Measurements from ENCODE around the gene PTGFR.

PTGFR gene

DNA sequence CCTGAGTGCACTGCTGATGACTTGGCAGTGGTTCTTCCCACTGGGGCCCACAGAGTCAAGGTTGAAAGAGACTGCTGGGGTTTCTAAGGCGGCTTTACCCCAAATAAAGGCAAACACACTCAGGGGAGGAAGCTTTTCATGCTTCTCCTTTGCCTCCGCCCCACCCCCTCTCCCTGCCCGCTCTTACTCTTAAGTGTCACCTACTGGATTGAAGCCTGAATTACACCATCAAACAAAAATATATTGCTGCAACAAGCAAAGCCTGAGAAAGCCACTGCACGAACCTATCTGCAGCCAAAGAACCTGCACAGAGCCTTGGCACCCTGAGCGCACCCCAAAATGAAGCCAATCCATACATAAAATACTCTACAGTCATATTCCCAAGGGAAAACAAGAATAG lies 63.1 kb downstream of the PTGFR start:
- no peaks in the 10 kb centered on the region for H3K4me1 ChIP-seq (ENCODE audit: control insufficient read depth, insufficient read depth, low read length)
- no peaks in the 10 kb centered on the region for H3K36me3 ChIP-seq (ENCODE audit: control insufficient read depth, insufficient read depth, low read length)
- no peak overlapping the region for H3K4me3 ChIP-seq (ENCODE audit: low read depth, low read length)
- H3K9me3 ChIP-seq (ENCODE audit: control insufficient read depth, insufficient read depth, low read length), result peaks cover 3% of the 10 kb centered on the region
- no peaks in the 10 kb centered on the region for H3K27me3 ChIP-seq (ENCODE audit: control insufficient read depth, insufficient read depth, low read length)
- H3K9ac ChIP-seq (ENCODE audit: low read depth, low read length), result no peak overlapping the region

DNA sequence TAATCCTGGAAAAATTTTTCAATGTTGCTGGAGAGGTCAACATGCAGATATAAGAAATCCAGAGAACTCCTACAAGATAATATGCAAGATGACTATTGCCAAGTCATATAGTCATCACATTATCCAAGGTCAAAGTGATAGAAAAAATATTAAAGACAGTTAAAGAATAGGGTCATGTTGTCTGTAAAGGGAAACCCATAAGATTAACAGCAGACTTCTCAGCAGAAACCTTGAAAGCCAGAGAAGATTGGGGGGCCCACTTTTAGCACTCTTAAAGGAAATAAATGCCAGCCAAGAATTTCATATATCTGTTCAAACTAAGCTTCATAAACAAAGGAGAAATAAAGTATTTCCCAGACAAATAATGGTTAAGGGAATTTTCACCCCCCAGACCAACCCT lies 64.1 kb downstream of the PTGFR start:
- Histone ChIP-seq H3K36me3 (ENCODE audit: control insufficient read depth, insufficient read depth, low read length) (no peaks in the 10 kb centered on the region), H3K9me3 (ENCODE audit: control insufficient read depth, insufficient read depth, low read length) (peaks cover 3% of the 10 kb centered on the region), H3K4me1 (ENCODE audit: control insufficient read depth, insufficient read depth, low read length) (no peaks in the 10 kb centered on the region), H3K9ac (ENCODE audit: low read depth, low read length) (no peak overlapping the region), H3K27me3 (ENCODE audit: control insufficient read depth, insufficient read depth, low read length) (no peaks in the 10 kb centered on the region), H3K4me3 (ENCODE audit: low read depth, low read length) (no peak overlapping the region)

DNA sequence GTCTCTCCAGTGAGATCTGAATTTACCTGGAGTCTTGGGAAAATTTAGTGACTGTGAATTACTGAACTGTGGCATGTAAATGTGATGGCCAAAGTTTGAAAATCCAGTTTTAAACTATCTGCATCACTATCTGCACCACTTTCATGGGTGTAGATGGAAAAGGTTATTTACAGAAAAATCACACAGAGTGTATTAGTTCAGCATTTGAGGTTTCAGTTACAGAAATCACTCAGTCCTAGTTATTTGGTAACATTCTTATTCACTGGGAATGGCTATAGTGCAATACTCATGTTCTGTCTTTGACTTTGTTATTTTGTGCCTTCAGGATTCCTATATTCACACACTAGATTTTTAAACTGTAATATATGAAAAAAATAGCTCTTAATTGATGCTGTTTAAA lies 68.9 kb downstream of the PTGFR start:
- Histone ChIP-seq H3K4me3 (ENCODE audit: low read depth, low read length) (no peak overlapping the region), H3K36me3 (ENCODE audit: control insufficient read depth, insufficient read depth, low read length) (no peaks in the 10 kb centered on the region), H3K9ac (ENCODE audit: low read depth, low read length) (no peak overlapping the region), H3K27me3 (ENCODE audit: control insufficient read depth, insufficient read depth, low read length) (no peaks in the 10 kb centered on the region), H3K4me1 (ENCODE audit: control insufficient read depth, insufficient read depth, low read length) (no peaks in the 10 kb centered on the region), H3K9me3 (ENCODE audit: control insufficient read depth, insufficient read depth, low read length) (no peaks in the 10 kb centered on the region)

DNA sequence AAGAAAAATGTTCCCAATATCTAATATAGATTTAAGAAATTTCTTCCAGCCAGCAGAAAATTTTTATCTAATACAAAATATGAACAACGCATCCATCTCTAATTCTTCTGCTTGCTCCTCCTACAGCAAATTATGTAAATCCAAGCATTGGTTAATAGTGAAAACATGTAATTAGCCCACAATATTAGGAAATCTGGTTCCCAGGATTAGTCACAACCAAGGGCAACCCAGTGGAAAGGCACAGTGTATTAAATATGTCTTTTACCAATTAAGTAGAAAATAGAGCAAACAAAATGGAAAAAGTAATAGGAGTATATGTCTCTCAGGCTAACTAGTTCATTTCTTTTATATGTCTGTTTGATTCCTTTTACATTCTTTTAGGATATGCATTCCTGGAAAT lies 70.0 kb downstream of the PTGFR start:
- H3K4me3 ChIP-seq (ENCODE audit: low read depth, low read length), result no peak overlapping the region
- H3K4me1 ChIP-seq (ENCODE audit: control insufficient read depth, insufficient read depth, low read length), result no peaks in the 10 kb centered on the region
- no peaks in the 10 kb centered on the region for H3K9me3 ChIP-seq (ENCODE audit: control insufficient read depth, insufficient read depth, low read length)
- H3K27me3 ChIP-seq (ENCODE audit: control insufficient read depth, insufficient read depth, low read length), result no peaks in the 10 kb centered on the region
- no peak overlapping the region for H3K9ac ChIP-seq (ENCODE audit: low read depth, low read length)
- no peaks in the 10 kb centered on the region for H3K36me3 ChIP-seq (ENCODE audit: control insufficient read depth, insufficient read depth, low read length)

DNA sequence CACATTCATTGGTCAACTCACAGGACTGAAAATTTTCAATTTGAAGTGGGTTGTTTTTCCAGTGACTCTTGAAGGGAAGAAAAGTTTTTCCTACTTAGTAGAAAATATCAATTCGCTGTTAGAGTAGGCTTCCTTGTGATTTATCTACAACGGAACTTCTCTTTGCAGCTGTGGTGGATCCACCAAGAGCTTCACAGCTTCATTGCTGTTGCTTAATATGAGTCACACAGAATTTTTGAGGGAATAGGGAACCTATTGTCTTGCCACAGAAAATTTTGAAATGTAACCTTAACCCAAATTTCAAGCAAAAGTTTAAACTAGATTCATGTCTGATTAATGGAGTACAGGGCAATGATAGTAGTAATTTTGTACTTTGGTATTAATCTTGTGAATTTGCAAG lies 71.1 kb downstream of the PTGFR start:
- Histone ChIP-seq H3K36me3 (ENCODE audit: control insufficient read depth, insufficient read depth, low read length) (no peaks in the 10 kb centered on the region), H3K9me3 (ENCODE audit: control insufficient read depth, insufficient read depth, low read length) (no peaks in the 10 kb centered on the region), H3K27me3 (ENCODE audit: control insufficient read depth, insufficient read depth, low read length) (no peaks in the 10 kb centered on the region), H3K9ac (ENCODE audit: low read depth, low read length) (no peak overlapping the region), H3K4me1 (ENCODE audit: control insufficient read depth, insufficient read depth, low read length) (no peaks in the 10 kb centered on the region), H3K4me3 (ENCODE audit: low read depth, low read length) (no peak overlapping the region)

DNA sequence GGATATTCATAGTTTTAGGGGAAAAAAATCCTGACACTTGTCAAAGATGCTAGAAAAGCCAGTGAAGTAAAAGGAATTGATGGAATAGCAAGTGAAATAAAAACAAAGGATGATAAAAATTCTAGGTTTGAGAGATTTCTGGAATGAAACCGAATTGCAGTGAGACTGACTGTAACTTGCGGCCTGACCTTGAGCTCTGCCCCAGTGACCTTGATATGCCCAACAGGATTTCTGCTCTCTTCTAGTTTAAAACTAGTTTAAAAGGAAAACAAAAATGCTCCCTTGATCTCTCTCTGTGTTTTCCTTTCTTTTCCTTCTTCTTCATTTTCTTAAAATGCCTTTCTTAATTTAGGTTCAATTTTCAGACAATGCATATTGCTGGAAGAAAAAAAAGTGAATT lies 74.6 kb downstream of the PTGFR start:
- Histone ChIP-seq H3K4me3 (ENCODE audit: low read depth, low read length) (no peak overlapping the region), H3K4me1 (ENCODE audit: control insufficient read depth, insufficient read depth, low read length) (no peaks in the 10 kb centered on the region), H3K36me3 (ENCODE audit: control insufficient read depth, insufficient read depth, low read length) (no peaks in the 10 kb centered on the region), H3K27me3 (ENCODE audit: control insufficient read depth, insufficient read depth, low read length) (no peaks in the 10 kb centered on the region), H3K9ac (ENCODE audit: low read depth, low read length) (no peak overlapping the region), H3K9me3 (ENCODE audit: control insufficient read depth, insufficient read depth, low read length) (no peaks in the 10 kb centered on the region)

DNA sequence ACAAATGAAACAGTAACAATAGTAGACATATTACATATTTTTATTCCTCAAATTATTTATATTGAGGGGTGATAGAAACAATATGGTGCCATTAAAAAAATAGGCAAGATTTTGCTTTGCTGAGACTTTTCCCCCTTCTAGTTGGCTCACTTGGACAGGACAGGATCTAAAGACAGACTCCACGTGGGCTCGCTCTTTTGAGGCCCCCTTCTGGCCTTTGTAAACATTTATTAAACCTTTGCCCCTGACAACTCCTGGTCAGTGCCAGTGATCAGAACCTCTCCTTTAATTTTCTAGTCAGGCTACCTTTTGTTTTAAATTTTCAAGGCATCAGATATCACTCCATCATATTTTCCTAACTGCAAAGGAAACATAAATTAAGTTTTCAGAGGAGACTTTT lies 79.8 kb downstream of the PTGFR start:
- Histone ChIP-seq H3K4me3 (ENCODE audit: low read depth, low read length) (no peak overlapping the region), H3K9ac (ENCODE audit: low read depth, low read length) (no peak overlapping the region), H3K36me3 (ENCODE audit: control insufficient read depth, insufficient read depth, low read length) (no peaks in the 10 kb centered on the region), H3K27me3 (ENCODE audit: control insufficient read depth, insufficient read depth, low read length) (no peaks in the 10 kb centered on the region), H3K9me3 (ENCODE audit: control insufficient read depth, insufficient read depth, low read length) (no peaks in the 10 kb centered on the region), H3K4me1 (ENCODE audit: control insufficient read depth, insufficient read depth, low read length) (no peaks in the 10 kb centered on the region)

DNA sequence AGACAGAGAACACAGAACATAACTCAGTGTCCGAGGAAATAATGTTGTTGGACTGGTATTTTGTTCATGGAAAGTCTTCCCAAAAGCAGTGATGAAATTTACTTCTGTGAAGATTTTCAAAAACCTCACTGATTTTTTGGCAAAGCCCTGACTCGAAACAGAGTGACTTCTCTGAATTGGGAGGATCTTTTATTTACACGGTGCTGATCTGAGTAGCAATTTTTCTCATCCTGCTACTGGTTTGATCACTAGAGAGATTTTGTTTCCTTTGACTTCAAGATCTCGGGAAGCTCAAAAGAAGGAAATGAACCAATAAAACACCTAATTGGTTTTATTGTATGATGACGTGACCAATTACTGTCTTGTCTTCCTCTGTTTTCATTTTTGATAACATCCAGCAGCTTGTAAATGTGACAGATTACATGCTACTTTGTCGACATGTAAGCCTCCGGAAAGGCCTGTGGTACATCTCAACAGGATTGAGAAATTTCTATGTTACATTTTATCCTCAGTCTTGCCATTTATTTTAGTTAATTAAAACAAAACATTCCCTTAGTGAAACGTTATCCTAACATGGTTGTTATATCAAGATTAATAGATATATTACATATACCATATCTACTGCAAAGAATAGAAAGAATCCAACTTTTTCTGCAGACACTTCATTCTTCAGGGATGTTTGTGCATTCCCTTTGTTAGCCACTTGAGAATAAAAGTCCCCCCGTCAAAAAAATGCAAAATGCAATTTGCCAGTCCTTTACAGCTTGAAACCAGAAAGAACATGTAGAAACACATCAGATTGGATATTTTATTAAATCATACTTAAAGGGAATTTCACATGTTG lies 86.7 kb downstream of the PTGFR start:
- Histone ChIP-seq H3K27me3 (ENCODE audit: control insufficient read depth, insufficient read depth, low read length) (no peaks in the 10 kb centered on the region), H3K4me3 (ENCODE audit: low read depth, low read length) (no peak overlapping the region), H3K4me1 (ENCODE audit: control insufficient read depth, insufficient read depth, low read length) (no peaks in the 10 kb centered on the region), H3K9me3 (ENCODE audit: control insufficient read depth, insufficient read depth, low read length) (no peaks in the 10 kb centered on the region), H3K36me3 (ENCODE audit: control insufficient read depth, insufficient read depth, low read length) (no peaks in the 10 kb centered on the region), H3K9ac (ENCODE audit: low read depth, low read length) (no peak overlapping the region)

DNA sequence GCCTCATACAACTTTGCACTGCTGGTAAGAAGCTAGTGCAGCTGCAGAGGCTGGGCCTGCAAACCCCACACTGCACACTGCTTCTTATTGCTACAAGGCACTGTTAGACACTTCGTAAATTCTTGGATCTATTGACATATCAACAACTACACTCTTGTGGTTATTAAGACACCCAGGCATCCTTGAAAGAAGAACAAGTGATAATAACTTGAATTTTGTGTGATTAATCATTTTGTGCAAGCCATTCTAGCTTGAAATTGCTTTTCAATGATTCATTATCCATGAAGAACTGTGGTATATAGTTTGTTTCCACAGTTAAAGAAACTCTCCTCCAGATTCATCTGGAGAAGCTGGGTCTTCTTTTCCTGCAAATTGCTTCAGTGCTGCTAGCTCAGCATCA lies 95.8 kb downstream of the PTGFR start:
- no peaks in the 10 kb centered on the region for H3K4me1 ChIP-seq (ENCODE audit: control insufficient read depth, insufficient read depth, low read length)
- no peak overlapping the region for H3K4me3 ChIP-seq (ENCODE audit: low read depth, low read length)
- H3K27me3 ChIP-seq (ENCODE audit: control insufficient read depth, insufficient read depth, low read length), result no peaks in the 10 kb centered on the region
- no peaks in the 10 kb centered on the region for H3K36me3 ChIP-seq (ENCODE audit: control insufficient read depth, insufficient read depth, low read length)
- H3K9me3 ChIP-seq (ENCODE audit: control insufficient read depth, insufficient read depth, low read length), result no peaks in the 10 kb centered on the region
- H3K9ac ChIP-seq (ENCODE audit: low read depth, low read length), result no peak overlapping the region

DNA sequence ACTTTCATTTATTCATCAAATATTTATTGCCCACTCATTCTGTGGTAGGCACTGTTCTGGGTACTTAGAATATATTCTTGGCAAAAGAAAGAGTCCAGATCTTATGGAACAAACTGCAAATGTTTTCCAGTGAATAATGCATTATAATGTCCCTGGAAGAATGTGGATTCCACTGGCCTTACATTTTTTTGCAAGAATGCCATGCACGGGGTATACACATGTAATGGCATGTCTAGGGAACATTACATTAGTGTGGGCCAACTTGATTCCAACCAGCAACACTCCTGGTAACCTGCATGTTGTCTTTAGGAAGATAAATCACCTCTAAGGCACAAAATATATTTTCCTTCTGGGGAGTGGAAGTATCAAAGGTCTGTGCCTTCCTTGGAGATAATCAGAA lies 96.4 kb downstream of the PTGFR start:
- no peak overlapping the region for H3K9ac ChIP-seq (ENCODE audit: low read depth, low read length)
- H3K4me3 ChIP-seq (ENCODE audit: low read depth, low read length), result no peak overlapping the region
- no peaks in the 10 kb centered on the region for H3K4me1 ChIP-seq (ENCODE audit: control insufficient read depth, insufficient read depth, low read length)
- no peaks in the 10 kb centered on the region for H3K36me3 ChIP-seq (ENCODE audit: control insufficient read depth, insufficient read depth, low read length)
- no peaks in the 10 kb centered on the region for H3K9me3 ChIP-seq (ENCODE audit: control insufficient read depth, insufficient read depth, low read length)
- H3K27me3 ChIP-seq (ENCODE audit: control insufficient read depth, insufficient read depth, low read length), result no peaks in the 10 kb centered on the region
